ENCODE measurements around the gene SAXO2.
"Not testable (repeated sequence)": the region's sequence is repeated elsewhere in the genome, so short reads cannot be mapped to it uniquely, and the experiment has no call there.

Gene SAXO2

GRCh38 chr15:82333603-82334553 is 71.3 kb downstream of the SAXO2 start:
- not testable (repeated sequence) for DNase-seq (ENCODE audit: low read depth)

Data from GM04503 (cell line).